GM12875 (cell line): Measurements from ENCODE around the gene CNGA3.

ENCODE experiments used
- H3K4me3 ChIP-seq: one replicate; pipeline ENCODE4 v1.5.1; 2011; ENCODE audit warnings: low read depth, low read length, control low read depth
- CTCF ChIP-seq: IDR thresholded peaks from 2 replicates; pipeline ENCODE4 v1.5.1; 2011; ENCODE audit warnings: low read depth, mild to moderate bottlenecking, control low read depth, inconsistent platforms, low read length, moderate library complexity, borderline replicate concordance; ENCODE audit not compliant: insufficient read depth

Gene CNGA3

GRCh38 chr2:98348066-98348561 is 1.9 kb downstream of the CNGA3 start:
- H3K4me3 ChIP-seq: no peak overlapping the region
- TF ChIP-seq CTCF: no peak

- no peak for TF ChIP-seq CTCF
- no peak overlapping the region for H3K4me3 ChIP-seq
Observed at GRCh38 chr2:98350411-98350810, 4.2 kb downstream of the CNGA3 start.

GRCh38 chr2:98355881-98356280 is 9.6 kb downstream of the CNGA3 start:
- no peak for TF ChIP-seq CTCF
- H3K4me3 ChIP-seq: no peak overlapping the region

GRCh38 chr2:98356729-98357128 is 10.5 kb downstream of the CNGA3 start:
- no peak for TF ChIP-seq CTCF

GRCh38 chr2:98357849-98358248 is 11.6 kb downstream of the CNGA3 start:
- TF ChIP-seq CTCF: no peak
- H3K4me3 ChIP-seq: no peak overlapping the region

More at GRCh38 chr2:98356729-98357128, 10.5 kb downstream of the CNGA3 start:
- H3K4me3 ChIP-seq: no peak overlapping the region

- H3K4me3 ChIP-seq: no peak overlapping the region
- TF ChIP-seq CTCF: no peak
Observed at GRCh38 chr2:98359986-98360385, 13.7 kb downstream of the CNGA3 start.

- TF ChIP-seq CTCF: no peak
- no peak overlapping the region for H3K4me3 ChIP-seq
Observed at GRCh38 chr2:98367721-98368120, 21.5 kb downstream of the CNGA3 start.
